ENCODE results near the gene WASF3. TPM values are rescaled to one million over a fixed set of nuclear protein-coding genes. Genes with fewer than 3 reads are reported as not detected.

The WASF3 gene
- total RNA-seq, 1 donor from 2014 or later = 13.0 TPM

DNA sequence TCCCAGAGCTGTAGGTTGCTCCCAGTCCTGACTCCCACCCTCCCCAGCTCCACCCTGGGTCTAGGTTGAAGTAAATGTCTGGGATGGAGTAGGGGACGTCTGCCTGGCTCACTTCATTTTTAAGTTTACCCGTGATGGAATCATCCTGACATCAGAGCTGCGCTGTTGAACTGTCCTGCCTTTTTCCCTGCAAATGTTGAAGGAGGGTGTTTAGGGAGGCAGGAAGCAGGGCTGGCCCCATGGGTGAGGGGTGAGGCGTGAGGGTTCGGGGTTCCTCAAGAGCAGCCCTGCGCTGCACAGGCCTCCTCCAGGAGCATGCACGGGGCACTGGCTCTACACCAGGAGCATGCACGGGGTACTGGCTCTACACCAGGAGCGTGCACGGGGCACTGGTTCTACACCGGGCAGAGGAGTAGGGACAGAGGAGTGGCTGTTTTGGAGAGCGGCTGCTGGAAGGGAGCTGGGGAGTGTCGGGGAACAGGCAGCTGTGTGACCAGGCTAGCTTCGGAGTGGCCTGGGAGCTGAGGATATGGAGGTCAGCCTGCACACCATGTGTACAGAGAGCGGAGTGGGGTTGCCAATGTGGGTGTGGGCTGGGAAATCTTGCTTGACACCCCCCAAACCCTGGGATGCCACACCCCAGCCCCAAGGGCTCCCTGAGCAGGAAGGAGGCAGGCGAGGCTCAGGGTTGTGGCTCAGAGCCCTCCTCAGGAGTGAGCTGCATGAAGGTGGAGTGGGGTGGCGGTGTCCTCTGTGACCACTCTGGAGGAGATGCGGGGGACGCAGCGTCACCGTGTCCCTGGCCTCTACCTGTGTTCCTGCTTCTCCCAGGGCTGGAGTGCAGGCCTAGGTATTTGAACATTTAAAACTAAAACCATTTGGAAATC, 139.8 kb downstream of the WASF3 start:
- Mint-ChIP-seq H3K36me3 (ENCODE audit: low read depth, unreplicated experiment) (no peaks in the 10 kb centered on the region), H3K27ac (ENCODE audit: unreplicated experiment) (no peak overlapping the region), H3K4me3 (ENCODE audit: unreplicated experiment) (no peak overlapping the region), H3K9me3 (ENCODE audit: unreplicated experiment) (no peaks in the 10 kb centered on the region), H3K4me1 (ENCODE audit: unreplicated experiment) (peaks cover 10% of the 10 kb centered on the region), H3K27me3 (ENCODE audit: unreplicated experiment) (peaks cover 10% of the 10 kb centered on the region)
- no peak for DNase-seq (ENCODE audit: low spot score)
- TF ChIP-seq, protein P1, sequence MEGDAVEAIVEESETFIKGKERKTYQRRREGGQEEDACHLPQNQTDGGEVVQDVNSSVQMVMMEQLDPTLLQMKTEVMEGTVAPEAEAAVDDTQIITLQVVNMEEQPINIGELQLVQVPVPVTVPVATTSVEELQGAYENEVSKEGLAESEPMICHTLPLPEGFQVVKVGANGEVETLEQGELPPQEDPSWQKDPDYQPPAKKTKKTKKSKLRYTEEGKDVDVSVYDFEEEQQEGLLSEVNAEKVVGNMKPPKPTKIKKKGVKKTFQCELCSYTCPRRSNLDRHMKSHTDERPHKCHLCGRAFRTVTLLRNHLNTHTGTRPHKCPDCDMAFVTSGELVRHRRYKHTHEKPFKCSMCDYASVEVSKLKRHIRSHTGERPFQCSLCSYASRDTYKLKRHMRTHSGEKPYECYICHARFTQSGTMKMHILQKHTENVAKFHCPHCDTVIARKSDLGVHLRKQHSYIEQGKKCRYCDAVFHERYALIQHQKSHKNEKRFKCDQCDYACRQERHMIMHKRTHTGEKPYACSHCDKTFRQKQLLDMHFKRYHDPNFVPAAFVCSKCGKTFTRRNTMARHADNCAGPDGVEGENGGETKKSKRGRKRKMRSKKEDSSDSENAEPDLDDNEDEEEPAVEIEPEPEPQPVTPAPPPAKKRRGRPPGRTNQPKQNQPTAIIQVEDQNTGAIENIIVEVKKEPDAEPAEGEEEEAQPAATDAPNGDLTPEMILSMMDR (IDR thresholded peaks at IDR 0.05; ENCODE audit: unreplicated experiment) = no peak

DNA sequence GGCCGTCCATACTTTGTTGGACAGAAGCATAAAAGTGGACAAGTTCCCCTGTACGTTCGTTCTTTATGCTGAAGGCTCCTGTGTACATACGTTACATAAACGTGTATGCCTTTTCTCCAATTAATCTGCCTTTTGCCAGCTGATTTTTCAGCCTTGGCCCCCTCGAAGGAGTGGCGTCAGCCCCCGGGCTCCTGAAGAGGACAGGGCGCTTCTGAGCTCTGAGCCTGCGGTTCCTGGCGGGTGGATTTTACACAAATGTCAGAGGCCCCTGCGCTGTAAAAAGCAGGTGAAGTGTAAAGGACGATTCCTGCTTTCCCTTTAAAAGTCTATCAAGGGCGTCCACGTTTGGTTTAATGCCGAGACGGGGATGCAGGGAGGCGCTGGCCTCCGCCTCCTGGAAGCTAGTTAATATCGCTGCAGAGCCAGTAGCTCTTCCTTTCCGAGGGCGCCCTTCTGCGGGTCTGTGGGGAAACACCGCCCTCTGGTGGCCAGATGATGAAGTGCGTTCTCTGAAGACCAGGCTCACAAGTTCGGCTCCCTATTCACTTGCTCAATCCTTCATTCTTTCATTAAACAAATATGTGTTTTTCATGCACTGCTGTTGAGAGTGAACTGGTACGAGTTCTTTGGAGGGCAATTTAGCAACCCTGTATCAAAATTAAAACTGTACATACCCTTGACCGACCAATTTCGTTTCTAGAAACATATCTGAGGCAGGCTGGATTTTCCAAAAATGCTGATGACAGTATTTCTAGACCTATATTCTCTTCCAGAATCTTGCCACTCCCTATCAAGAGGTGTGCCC, 141.1 kb downstream of the WASF3 start:
- H3K27ac Mint-ChIP-seq (ENCODE audit: unreplicated experiment) = no peak overlapping the region
- no peaks in the 10 kb centered on the region for H3K36me3 Mint-ChIP-seq (ENCODE audit: low read depth, unreplicated experiment)
- DNase-seq (ENCODE audit: low spot score) = peak; percentile 89
- H3K4me3 Mint-ChIP-seq (ENCODE audit: unreplicated experiment) = no peak overlapping the region
- H3K4me1 Mint-ChIP-seq (ENCODE audit: unreplicated experiment) = peaks cover 10% of the 10 kb centered on the region
- TF ChIP-seq, protein P1 (IDR thresholded peaks at IDR 0.05; ENCODE audit: unreplicated experiment) = peak; percentile 99
- H3K27me3 Mint-ChIP-seq (ENCODE audit: unreplicated experiment) = peaks cover 2% of the 10 kb centered on the region
- no peaks in the 10 kb centered on the region for H3K9me3 Mint-ChIP-seq (ENCODE audit: unreplicated experiment)

DNA sequence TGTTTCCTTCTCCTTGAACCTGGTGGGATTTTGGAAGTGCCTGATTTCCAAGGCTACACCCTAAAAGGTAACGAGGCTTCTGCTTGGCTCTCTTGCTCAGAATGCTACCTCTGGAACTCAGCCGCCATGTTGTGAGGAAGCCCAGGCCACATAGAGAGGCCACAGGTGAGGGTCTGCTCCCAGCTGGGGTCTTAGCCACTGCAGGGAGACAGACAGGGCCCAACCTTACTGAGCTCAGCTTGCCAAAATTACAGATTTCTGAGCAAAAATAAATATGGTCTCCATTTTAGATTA, 141.7 kb downstream of the WASF3 start:
- TF ChIP-seq, protein P1 (IDR thresholded peaks at IDR 0.05; ENCODE audit: unreplicated experiment) = no peak
- DNase-seq (ENCODE audit: low spot score) = no peak
- H3K4me3 Mint-ChIP-seq (ENCODE audit: unreplicated experiment) = no peak overlapping the region
- no peaks in the 10 kb centered on the region for H3K36me3 Mint-ChIP-seq (ENCODE audit: low read depth, unreplicated experiment)
- no peak overlapping the region for H3K27ac Mint-ChIP-seq (ENCODE audit: unreplicated experiment)
- H3K9me3 Mint-ChIP-seq (ENCODE audit: unreplicated experiment) = no peaks in the 10 kb centered on the region
- H3K4me1 Mint-ChIP-seq (ENCODE audit: unreplicated experiment) = peaks cover 10% of the 10 kb centered on the region
- peaks cover 2% of the 10 kb centered on the region for H3K27me3 Mint-ChIP-seq (ENCODE audit: unreplicated experiment)

DNA sequence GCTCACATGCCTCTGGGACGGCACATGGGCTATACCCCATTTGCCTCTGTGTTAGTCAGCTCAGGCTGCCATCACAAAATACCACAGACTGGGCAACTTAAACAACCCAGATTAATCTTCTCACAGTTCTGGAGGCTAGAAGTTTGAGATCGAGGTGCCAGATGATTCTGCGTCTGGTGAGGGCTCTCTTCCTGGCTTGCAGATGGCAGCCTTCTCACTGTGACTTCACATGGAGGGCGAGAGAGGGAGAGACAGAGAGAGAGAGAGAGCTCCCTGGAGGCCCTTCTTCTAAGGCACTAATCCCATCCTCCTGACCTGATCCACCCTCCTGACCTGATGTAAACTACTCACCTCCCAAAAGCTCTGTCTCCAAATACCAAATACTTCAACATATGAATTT, 148.1 kb downstream of the WASF3 start:
- H3K9me3 Mint-ChIP-seq (ENCODE audit: unreplicated experiment) = no peaks in the 10 kb centered on the region
- H3K36me3 Mint-ChIP-seq (ENCODE audit: low read depth, unreplicated experiment) = no peaks in the 10 kb centered on the region
- H3K27me3 Mint-ChIP-seq (ENCODE audit: unreplicated experiment) = no peaks in the 10 kb centered on the region
- DNase-seq (ENCODE audit: low spot score) = no peak
- H3K27ac Mint-ChIP-seq (ENCODE audit: unreplicated experiment) = no peak overlapping the region
- H3K4me1 Mint-ChIP-seq (ENCODE audit: unreplicated experiment) = no peaks in the 10 kb centered on the region
- TF ChIP-seq, protein P1 (IDR thresholded peaks at IDR 0.05; ENCODE audit: unreplicated experiment) = no peak
- no peak overlapping the region for H3K4me3 Mint-ChIP-seq (ENCODE audit: unreplicated experiment)

DNA sequence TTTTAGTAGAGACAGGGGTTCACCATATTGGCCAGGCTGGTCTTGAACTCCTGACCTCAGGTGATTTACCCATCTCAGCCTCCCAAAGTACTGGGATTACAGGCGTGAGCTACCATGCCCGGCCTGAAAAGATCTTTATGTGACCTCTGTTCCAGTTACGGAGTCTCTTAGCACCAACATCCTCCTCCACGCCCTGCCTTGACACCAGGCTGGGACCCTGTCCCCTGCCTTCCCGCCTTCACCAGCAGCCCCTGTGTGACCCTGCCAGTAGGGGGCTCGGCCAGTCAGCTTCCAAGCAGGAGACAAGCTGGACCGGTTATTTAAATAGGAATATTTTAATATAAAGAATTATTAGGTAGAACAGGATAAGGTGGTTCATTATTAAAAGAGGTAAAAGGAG, 148.9 kb downstream of the WASF3 start:
- no peaks in the 10 kb centered on the region for H3K36me3 Mint-ChIP-seq (ENCODE audit: low read depth, unreplicated experiment)
- no peaks in the 10 kb centered on the region for H3K9me3 Mint-ChIP-seq (ENCODE audit: unreplicated experiment)
- TF ChIP-seq, protein P1 (IDR thresholded peaks at IDR 0.05; ENCODE audit: unreplicated experiment) = no peak
- no peak overlapping the region for H3K4me3 Mint-ChIP-seq (ENCODE audit: unreplicated experiment)
- H3K27me3 Mint-ChIP-seq (ENCODE audit: unreplicated experiment) = no peaks in the 10 kb centered on the region
- peak; percentile 22 for DNase-seq (ENCODE audit: low spot score)
- no peak overlapping the region for H3K27ac Mint-ChIP-seq (ENCODE audit: unreplicated experiment)
- no peaks in the 10 kb centered on the region for H3K4me1 Mint-ChIP-seq (ENCODE audit: unreplicated experiment)
